SJSA1 (cell line): Measurements from ENCODE around the gene ZNF423. TPM values are rescaled to one million over a fixed set of nuclear protein-coding genes. Genes with fewer than 3 reads are reported as not detected.
A peak's percentile ranks its signal among the peaks of the same experiment; 100 is the strongest.

ENCODE experiments used
- DNase-seq, 2 experiments: peaks; one replicate each; pipeline ENCODE4 v3.0.0-alpha.2; 2015 to 2020; ENCODE audit warnings: low spot score in 2 of 2, low read depth in 1 of 2
- H3K27ac ChIP-seq: fragments of 250-450 bp; sonication (Bioruptor Pico); 2 replicates; pipeline ENCODE4 v1.5.1; 2020; ENCODE audit warnings: mild to moderate bottlenecking, moderate library complexity
- H3K27me3 ChIP-seq: fragments of 250-450 bp; sonication (Bioruptor Pico); replicated peaks from 2 replicates; pipeline ENCODE4 v1.5.1; 2020; ENCODE audit warnings: mild to moderate bottlenecking, moderate library complexity
- H3K36me3 ChIP-seq: fragments of 250-450 bp; sonication (Bioruptor Pico); 2 replicates; pipeline ENCODE4 v1.5.1; 2020; ENCODE audit warnings: mild to moderate bottlenecking
- H3K4me1 ChIP-seq: fragments of 250-450 bp; sonication (Bioruptor Pico); replicated peaks from 2 replicates; pipeline ENCODE4 v1.6.1; 2021; ENCODE audit warnings: mild to moderate bottlenecking
- H3K4me3 ChIP-seq: fragments of 250-450 bp; sonication (Bioruptor Pico); 2 replicates; pipeline ENCODE4 v1.5.1; 2020; ENCODE audit warnings: mild to moderate bottlenecking
- H3K9me3 ChIP-seq: fragments of 250-450 bp; sonication (Bioruptor Pico); replicated peaks from 2 replicates; pipeline ENCODE4 v1.5.1; 2020; ENCODE audit warnings: mild to moderate bottlenecking
- total RNA-seq: library from RNA; depleted of rRNA; stranded (reverse); fragments of >200 nt; shearing (Covaris generic); gene quantifications from 2 replicates; pipeline ENCODE4 v1.2.3, GENCODE V29; 2014

ZNF423 gene
- total RNA-seq, 1 experiment from 2014 or later = 5.4 TPM

DNA sequence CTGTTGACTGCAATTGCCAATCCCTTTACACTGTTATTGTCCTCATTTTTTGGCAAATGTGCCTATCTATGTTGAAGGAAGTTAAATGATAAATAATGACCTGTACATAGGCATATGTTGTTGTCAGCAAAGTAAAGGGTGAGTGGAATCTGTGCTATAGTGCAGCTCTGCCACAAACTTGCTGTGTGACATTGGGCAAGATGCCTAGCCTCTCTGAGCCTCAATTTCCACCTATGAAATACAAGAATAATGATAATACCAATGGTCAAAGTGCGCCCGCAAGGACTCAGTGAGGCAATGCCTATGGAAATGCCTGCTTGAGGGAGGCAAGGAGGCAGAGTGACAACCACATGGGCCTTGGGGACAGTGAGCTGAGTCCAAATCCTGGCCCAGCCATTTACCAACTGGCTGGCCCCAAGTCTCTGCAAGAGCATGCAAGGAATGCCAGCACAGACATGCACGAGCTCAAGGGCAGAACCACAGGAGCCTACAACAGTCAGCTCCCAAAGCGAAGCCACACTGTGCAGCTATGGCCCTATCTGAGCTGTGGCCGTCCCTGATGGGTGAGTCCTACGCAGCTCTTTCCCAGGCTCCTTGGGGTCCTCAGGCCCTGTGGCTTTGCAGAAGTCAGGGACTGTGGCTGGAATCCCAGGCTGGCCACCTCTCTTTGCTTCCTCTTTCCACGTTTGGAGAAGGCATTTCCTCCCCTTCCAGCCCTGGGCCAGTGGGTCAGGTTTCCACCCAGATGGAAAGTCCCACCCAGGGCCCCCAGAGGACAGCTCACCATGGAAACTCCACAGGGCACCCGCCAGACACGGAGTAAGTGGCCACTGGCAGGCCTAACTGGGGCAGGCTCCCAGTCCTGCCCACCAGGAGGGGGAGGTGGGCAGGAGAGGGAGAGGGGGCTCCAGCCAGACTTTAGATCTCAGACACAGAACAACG is 82.1 kb downstream of the ZNF423 start:
- H3K27ac ChIP-seq = no peak overlapping the region

DNA sequence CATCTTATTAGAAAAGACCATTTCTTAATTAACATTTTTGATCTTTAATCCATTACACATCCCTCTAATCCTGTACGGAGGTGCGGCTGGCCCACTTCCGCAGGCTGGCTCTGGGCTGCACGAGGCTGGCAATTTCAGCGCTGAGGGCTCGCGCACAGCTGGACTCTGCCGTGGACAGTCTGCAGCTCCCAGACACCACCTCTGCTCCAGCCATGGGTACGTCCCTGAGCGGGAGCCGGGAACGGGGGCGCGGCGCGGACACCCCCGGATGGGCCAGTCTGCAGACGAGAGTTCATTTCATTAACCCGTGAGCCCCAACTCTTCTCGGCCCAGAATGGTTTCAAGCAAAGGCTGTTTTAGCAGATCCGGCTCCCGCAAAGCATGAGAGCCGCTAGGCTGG is 87.9 kb downstream of the ZNF423 start:
- DNase-seq = no peak
- Histone ChIP-seq H3K27me3 (no peaks in the 10 kb centered on the region), H3K27ac (no peak overlapping the region), H3K9me3 (no peaks in the 10 kb centered on the region), H3K4me3 (no peak overlapping the region), H3K36me3 (no peaks in the 10 kb centered on the region), H3K4me1 (peaks cover 10% of the 10 kb centered on the region)

More for the DNA sequence above, 82.1 kb downstream of the ZNF423 start:
- H3K27me3 ChIP-seq = no peaks in the 10 kb centered on the region
- H3K4me1 ChIP-seq = peaks cover 42% of the 10 kb centered on the region
- H3K36me3 ChIP-seq = peaks cover 7% of the 10 kb centered on the region
- no peaks in the 10 kb centered on the region for H3K9me3 ChIP-seq
- no peak for DNase-seq
- H3K4me3 ChIP-seq = no peak overlapping the region

DNA sequence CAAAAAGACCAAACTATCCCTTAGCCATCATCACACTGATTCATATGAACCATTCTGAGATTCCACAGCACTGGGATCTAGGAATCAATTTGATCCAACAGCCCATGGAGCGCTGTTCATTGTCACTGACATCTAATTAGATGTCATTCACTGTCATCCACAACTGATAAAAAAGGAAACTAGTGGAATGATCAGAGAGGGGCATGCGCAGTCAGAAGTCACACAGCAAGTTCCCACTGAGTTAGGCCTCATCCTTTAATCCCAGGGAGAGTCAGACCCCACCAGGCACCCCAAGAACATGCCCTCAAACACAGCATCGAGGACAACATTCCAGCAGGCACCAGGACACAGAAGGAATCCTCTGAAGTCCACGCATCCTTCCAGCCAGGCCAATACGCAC is 88.5 kb downstream of the ZNF423 start:
- no peak for DNase-seq
- Histone ChIP-seq H3K4me3 (no peak overlapping the region), H3K27ac (no peak overlapping the region), H3K36me3 (no peaks in the 10 kb centered on the region), H3K27me3 (no peaks in the 10 kb centered on the region), H3K4me1 (peaks cover 10% of the 10 kb centered on the region), H3K9me3 (no peaks in the 10 kb centered on the region)

DNA sequence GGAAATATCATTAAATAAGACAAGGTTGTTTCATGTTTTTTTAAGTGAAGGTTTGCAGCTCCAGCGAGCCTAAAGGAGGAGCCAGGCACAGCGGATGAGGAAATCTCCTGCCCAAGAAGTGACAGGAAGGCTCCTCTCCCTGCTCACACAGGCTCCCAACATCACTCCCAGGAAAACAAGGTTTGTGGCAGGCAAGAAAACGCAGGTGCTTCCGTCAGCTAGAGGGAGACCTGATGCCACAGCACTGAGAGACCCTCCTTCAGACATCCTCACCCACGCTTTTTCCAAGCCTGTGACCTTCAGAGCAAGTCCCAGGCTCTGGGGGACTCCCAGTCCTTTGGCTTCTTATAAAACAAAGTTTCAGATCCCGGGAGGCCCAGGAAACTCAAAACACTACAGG is 89.7 kb downstream of the ZNF423 start:
- DNase-seq = no peak
- H3K4me1 ChIP-seq = peaks cover 10% of the 10 kb centered on the region
- H3K36me3 ChIP-seq = no peaks in the 10 kb centered on the region
- H3K27ac ChIP-seq = no peak overlapping the region
- H3K4me3 ChIP-seq = no peak overlapping the region
- H3K9me3 ChIP-seq = no peaks in the 10 kb centered on the region
- no peaks in the 10 kb centered on the region for H3K27me3 ChIP-seq

DNA sequence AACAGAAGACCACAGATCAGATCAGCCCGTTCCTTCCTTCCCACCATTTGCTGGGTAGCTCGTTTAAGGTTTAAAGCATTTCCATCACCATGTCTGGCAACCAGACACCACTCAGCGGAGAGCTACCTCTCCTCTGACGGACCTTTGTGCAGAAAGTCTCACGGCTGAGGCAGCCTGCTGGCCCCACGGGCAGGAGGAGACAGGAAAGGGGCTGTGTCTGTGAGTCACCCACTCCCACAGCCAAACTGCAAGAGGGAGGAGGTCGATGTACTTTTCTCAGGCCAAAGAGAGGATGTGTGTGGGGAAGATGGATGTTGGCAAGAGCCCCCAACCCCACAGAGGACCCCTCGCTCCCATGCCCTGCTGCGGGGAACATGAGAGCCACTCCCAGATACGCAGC is 92.1 kb downstream of the ZNF423 start:
- no peak overlapping the region for H3K4me3 ChIP-seq
- no peaks in the 10 kb centered on the region for H3K36me3 ChIP-seq
- no peaks in the 10 kb centered on the region for H3K9me3 ChIP-seq
- H3K4me1 ChIP-seq = peaks cover 10% of the 10 kb centered on the region
- DNase-seq = no peak
- no peak overlapping the region for H3K27ac ChIP-seq
- no peaks in the 10 kb centered on the region for H3K27me3 ChIP-seq

- H3K36me3 ChIP-seq = no peaks in the 10 kb centered on the region
- H3K27me3 ChIP-seq = no peaks in the 10 kb centered on the region
- peaks cover 38% of the 10 kb centered on the region for H3K4me1 ChIP-seq
- no peak for DNase-seq
- H3K9me3 ChIP-seq = no peaks in the 10 kb centered on the region
- H3K27ac ChIP-seq = no peak overlapping the region
- no peak overlapping the region for H3K4me3 ChIP-seq
Observed at GRCh38 chr16:49760815-49761214, 95.1 kb downstream of the ZNF423 start.

DNA sequence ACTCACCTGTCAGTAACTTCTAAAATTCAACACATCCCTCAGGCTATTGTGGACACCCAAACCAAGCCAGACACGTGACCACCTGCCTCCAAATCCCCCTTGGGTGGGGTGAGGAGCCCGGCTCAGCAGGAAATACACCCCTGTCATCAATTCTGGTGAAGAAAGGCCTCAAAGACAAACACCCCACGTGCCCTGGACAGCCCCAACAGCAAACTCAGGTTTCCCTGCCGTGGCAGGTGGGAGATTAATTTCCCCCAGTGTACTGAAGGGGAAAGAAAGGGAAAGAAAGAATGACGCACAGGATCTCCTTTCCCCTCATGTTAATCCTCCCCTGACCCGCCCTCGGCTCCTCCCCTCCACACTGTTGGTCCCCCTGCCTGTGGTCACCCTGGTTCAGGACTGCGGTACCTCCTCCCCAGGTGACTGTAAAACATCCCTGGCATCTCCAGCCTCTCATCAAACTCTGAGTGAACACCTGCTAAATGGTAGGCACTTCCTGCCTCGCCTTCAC is 98.3 kb downstream of the ZNF423 start:
- Histone ChIP-seq H3K9me3 (no peaks in the 10 kb centered on the region), H3K27me3 (no peaks in the 10 kb centered on the region), H3K4me3 (no peak overlapping the region), H3K27ac (peak overlapping the region; percentile 98; the same call in 1 of the 2 replicates), H3K4me1 (peaks cover 49% of the 10 kb centered on the region), H3K36me3 (no peaks in the 10 kb centered on the region)
- no peak for DNase-seq

GRCh38 chr16:49756775-49757558 is 98.9 kb downstream of the ZNF423 start:
- DNase-seq = peak; percentile 67 to 88
- Histone ChIP-seq H3K36me3 (no peaks in the 10 kb centered on the region), H3K27me3 (no peaks in the 10 kb centered on the region), H3K4me3 (no peak overlapping the region), H3K9me3 (no peaks in the 10 kb centered on the region), H3K27ac (peak overlapping the region; percentile 98), H3K4me1 (peaks cover 49% of the 10 kb centered on the region)

- Histone ChIP-seq H3K27ac (peak overlapping the region; percentile 98), H3K9me3 (no peaks in the 10 kb centered on the region), H3K36me3 (no peaks in the 10 kb centered on the region), H3K4me1 (peaks cover 49% of the 10 kb centered on the region), H3K27me3 (no peaks in the 10 kb centered on the region), H3K4me3 (no peak overlapping the region)
- DNase-seq = peak; percentile 74 to 85
Observed at GRCh38 chr16:49755716-49756505, 100.0 kb downstream of the ZNF423 start.

DNA sequence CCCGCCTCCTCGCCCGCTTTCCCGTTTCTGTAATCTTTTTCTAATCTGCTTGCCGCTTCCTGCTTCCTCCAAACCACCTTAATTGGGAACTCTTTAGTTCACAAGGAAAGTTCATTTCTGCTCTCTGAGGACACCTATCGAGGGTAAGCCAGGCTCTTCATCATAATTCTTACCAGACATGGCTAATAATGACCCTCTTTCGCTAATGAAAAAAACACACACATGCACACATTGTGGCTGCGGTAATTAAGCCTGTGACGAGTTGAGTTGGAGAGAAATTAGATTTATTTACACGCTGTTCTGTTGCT is 100.6 kb downstream of the ZNF423 start:
- peak in 1 of 2 experiments; percentile 74 for DNase-seq
- Histone ChIP-seq H3K4me1 (peaks cover 52% of the 10 kb centered on the region), H3K27ac (peak overlapping the region; percentile 98), H3K4me3 (peak overlapping the region; percentile 27), H3K27me3 (no peaks in the 10 kb centered on the region), H3K36me3 (no peaks in the 10 kb centered on the region), H3K9me3 (no peaks in the 10 kb centered on the region)

DNA sequence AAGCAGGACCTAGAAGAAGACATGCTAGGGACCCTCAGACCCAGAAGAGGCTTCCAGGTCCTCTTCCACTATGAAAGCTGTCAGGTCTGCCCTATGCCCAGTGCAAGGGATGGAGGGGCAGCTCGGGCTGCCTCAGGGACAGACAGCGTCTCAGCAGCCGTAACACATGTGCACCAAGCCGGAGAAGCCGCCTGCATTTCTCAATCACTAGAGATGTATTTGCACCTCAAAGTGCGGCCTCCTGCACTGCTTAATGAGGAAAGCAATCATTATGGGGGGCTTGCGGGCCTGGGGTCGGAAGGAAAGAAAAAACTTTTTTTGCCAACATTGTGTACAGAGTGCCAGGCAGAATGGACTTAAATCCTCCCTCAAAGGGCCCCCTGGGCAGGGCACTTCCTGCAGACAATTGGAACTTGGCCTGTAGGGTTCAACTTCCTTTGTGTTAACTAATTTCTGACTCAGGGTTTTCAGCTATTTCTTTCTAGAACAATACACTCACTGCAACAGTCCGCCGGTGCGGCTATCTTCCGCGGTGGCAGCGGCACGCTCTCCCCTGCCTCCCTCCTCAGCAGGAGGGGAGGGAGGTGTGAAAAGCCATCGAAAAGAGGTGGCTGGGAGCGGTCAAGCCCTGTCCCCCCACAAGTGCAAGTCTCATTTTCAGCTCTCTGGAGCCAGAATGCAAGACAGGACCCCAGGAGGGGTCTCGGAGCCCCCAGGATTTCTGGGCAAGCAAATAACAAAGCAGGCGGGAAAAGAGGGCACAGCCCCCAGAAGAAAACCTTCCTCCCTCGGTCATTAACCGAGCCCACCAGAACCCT is 101.2 kb downstream of the ZNF423 start:
- Histone ChIP-seq H3K9me3 (no peaks in the 10 kb centered on the region), H3K27ac (peak overlapping the region; percentile 98), H3K36me3 (no peaks in the 10 kb centered on the region), H3K4me3 (peak overlapping the region; percentile 27), H3K4me1 (peaks cover 54% of the 10 kb centered on the region), H3K27me3 (no peaks in the 10 kb centered on the region)
- DNase-seq = peak; percentile 81 to 88

DNA sequence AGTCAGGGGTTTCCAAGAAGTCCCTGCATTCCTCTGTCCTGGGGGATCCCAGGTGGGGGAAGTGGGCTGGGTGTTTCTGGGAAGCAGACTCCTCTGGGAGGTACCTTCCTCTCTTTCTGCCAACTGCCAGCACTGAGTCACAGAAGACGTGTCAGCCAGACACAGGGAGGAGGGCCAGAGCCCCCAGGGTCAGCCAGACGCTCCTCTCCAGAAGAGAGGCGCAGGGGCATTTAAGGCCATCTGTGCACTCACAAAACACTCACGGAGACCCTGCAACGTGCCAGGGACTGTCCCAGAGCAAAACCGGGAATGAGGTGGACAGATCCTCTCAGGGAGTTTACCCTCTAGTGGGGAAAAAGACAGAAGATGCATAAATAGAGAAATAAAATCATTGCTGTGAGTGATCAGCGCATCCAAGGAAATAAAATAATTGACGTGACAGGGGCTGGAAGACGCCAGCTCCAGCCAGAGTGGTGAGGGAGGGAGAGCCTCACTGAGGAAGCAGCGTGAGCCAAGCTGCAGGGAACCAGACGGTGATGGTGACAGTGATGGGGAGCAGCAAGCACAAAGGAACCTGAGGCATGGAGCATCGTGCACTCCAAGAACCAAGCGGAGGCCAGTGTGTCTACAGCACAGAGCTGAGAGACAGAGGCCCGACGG is 105.4 kb downstream of the ZNF423 start:
- Histone ChIP-seq H3K27me3 (no peaks in the 10 kb centered on the region), H3K4me1 (peaks cover 27% of the 10 kb centered on the region), H3K9me3 (no peaks in the 10 kb centered on the region), H3K36me3 (no peaks in the 10 kb centered on the region), H3K27ac (no peak overlapping the region), H3K4me3 (no peak overlapping the region)
- no peak for DNase-seq
